GM19193 (cell line): ENCODE measurements around the gene RABGAP1.

Source experiments
- POLR2A ChIP-seq: IDR thresholded peaks from 4 replicates; pipeline ENCODE4 v1.6.1; 2011; ENCODE audit not compliant: insufficient read depth, insufficient read length; ENCODE audit errors: extremely low read depth

The RABGAP1 gene

GRCh38 chr9:123120131-123120530, 179.3 kb downstream of the RABGAP1 start:
- no peak for TF ChIP-seq POLR2A

DNA sequence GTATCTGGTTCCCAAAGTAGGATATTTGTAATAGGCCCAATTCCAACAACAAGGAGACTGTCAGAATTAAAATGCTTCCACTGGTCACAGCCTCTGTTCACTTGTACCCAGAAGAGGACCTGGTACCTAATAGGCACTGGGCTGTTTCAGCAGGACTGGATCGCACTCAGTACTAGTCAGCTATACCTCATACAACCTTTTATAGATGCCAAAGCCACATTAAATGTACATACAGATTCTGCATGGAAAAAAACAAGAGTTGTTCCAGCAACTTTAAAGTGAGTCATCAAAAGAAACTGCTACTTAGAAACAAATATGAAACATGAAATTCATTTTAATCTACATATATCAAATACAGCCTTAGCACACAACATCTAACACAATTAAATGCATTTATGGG, 180.1 kb downstream of the RABGAP1 start:
- no peak for TF ChIP-seq POLR2A

DNA sequence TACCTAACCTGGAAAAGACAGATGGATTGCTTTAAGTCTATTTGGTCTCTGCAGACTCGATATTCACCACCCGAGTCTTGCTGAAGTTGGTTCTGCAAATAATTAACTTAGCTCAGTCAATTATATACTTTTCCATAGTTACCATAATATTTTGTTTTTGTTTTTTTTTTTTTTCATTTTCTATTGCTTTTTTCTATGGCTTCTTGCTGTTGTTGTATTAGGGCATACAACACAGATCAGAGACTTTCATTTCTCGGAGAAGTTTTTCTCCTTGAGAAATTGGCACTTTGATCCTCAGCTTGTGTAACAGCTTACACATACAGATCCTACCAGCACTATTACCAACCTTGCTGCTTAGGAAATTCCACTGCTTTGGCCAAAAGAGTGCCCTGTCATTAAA, 180.6 kb downstream of the RABGAP1 start:
- no peak for TF ChIP-seq POLR2A

DNA sequence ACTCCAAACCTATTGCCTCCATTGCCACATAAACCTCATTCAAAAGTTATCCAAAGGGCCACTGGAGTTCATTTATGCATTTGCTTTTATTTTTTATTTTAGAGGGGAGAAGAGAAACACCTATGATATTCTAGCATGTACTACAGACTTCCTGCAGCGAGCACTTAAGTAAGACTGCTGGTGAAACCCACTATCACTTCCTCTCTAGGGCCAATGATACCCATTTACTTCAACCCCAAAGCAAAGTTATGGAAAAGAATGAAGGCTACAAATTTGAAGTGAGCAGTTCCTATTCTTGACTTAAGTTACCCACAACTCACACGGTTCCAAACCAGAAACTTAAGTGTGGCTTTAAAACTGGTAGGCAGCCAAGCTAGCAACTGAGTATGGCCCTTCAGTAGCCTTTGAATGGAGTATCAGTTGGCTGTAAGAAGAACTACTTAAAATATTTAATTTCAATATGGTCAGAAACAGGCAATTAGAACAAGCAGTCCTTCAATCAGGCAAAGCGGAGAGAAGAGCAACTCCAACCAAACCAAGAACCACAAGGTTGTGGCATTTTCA, 186.8 kb downstream of the RABGAP1 start:
- TF ChIP-seq POLR2A = no peak

GRCh38 chr9:123128591-123128990, 187.8 kb downstream of the RABGAP1 start:
- no peak for TF ChIP-seq POLR2A

GRCh38 chr9:123129423-123129822, 188.6 kb downstream of the RABGAP1 start:
- TF ChIP-seq POLR2A = no peak

GRCh38 chr9:123131258-123131657, 190.4 kb downstream of the RABGAP1 start:
- no peak for TF ChIP-seq POLR2A

- no peak for TF ChIP-seq POLR2A
These were observed 191.2 kb downstream of the RABGAP1 start for GRCh38 chr9:123131993-123132392.

- no peak for TF ChIP-seq POLR2A
These were observed 191.9 kb downstream of the RABGAP1 start for GRCh38 chr9:123132696-123133095.

GRCh38 chr9:123135430-123135829, 194.6 kb downstream of the RABGAP1 start:
- TF ChIP-seq POLR2A = no peak

DNA sequence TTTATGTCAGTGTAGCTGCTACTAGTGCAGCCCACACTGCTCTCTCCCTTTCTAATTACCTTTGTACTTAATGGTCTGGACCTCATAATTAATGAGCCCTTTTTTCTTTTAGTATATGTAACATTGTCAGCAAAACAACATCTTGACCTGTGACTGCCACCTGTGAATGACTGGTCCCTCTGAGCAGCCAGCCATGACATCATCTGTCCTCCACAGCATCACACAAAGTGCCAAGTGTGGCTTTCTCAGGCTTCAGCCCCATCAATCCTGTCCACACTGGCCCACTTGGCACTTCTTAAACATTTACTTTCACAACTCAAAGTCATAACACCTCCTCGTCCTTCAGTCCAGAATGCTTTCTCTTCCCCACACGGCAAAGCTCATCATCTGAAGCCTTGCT, 197.3 kb downstream of the RABGAP1 start:
- TF ChIP-seq POLR2A = no peak

GRCh38 chr9:123149067-123149466, 208.2 kb downstream of the RABGAP1 start:
- TF ChIP-seq POLR2A = no peak

DNA sequence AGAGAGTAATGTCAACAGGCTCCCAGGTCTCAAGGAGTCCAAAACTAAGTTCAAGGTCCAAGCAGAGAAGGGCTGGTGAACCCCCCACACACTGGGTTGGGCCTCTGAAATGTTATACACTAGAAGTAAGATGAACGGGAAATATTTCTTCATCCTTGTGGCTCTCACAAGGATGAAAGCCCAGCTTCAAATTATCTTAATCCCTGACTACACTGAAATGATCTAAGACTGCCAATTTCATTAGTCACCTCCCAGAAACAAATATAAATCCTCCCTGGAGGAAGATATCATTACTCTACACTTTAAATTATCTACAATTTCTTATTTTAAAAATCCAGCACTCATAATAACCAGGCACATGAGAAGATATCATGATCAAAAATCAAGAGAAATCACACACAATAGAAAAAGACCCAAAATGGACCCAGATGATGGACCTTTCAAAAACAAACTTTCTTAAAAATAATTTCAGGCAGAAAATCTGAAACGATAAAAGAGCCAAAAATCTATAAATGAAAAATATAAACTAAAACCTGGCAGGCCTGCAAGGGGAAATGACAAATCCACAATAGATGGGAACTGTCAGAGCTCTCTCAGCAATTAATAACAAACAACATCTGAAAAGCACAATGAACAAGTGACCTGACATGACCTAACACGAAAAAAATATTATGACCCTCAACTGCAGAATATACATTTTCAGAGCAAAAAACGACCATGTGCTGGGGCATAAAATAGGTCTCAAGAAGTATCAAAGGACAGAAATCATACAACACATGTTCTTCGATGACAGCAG, 210.1 kb downstream of the RABGAP1 start:
- no peak for TF ChIP-seq POLR2A
